ENCODE results near the gene SURF1.
A peak's percentile ranks its signal among the peaks of the same experiment; 100 is the strongest.
"Not testable (repeated sequence)": the region's sequence is repeated elsewhere in the genome, so short reads cannot be mapped to it uniquely, and the experiment has no call there.

SURF1 gene

GRCh38 chr9:133400292-133400691, 44.0 kb upstream of the SURF1 start:
- no peak for TF ChIP-seq CTCF (IDR thresholded peaks at IDR 0.05; ENCODE audit: low read depth, low read length)
- no peak for DNase-seq (ENCODE audit: extremely low read depth, low read depth)

DNA sequence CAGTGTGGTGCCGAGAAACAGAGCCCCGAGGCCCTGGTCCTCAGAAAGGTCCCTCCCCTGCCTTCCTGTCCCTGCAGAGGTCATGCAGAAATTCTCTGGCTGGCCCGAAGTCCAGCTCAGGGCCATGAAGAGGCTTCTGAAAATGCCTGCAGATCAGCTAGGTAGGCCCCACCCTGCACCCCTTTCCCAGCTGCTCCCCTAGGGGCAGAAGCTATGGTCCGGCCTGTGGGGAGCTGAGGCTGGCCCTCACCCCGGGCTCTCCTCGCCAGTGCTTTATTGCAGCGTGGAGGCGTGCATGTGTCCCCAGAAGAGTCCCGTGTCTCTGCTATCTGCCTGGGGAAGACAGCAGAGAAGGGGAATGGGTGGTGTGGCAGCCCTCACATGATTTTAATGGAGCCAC, 41.6 kb upstream of the SURF1 start:
- no peak for TF ChIP-seq CTCF (IDR thresholded peaks at IDR 0.05; ENCODE audit: low read depth, low read length)
- DNase-seq (ENCODE audit: extremely low read depth, low read depth): no peak

DNA sequence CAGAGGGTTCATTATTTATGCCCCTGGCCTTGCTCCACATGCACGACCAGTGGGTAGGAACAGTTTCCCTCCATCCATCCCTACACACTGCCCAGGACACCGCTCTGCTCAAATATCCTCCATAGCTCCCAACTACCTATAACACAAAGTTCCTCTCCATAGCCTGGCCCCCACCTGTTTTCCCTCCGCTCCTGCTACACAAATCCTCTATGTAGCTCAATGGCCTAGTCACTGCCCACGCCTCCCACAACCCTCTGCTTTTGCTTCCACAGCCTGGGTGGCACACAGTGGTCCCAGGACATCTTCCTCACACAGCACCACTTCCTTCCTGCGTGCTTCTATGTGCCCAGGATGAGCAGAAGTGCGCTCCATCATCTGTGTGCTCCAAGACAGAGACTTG, 41.1 kb upstream of the SURF1 start:
- DNase-seq (ENCODE audit: extremely low read depth, low read depth): no peak
- no peak for TF ChIP-seq CTCF (IDR thresholded peaks at IDR 0.05; ENCODE audit: low read depth, low read length)

GRCh38 chr9:133396952-133397351, 40.7 kb upstream of the SURF1 start:
- TF ChIP-seq CTCF (IDR thresholded peaks at IDR 0.05; ENCODE audit: low read depth, low read length): peak; percentile 31
- no peak for DNase-seq (ENCODE audit: extremely low read depth, low read depth)

GRCh38 chr9:133394687-133395271, 38.5 kb upstream of the SURF1 start:
- DNase-seq (ENCODE audit: extremely low read depth, low read depth): no peak
- TF ChIP-seq CTCF (IDR thresholded peaks at IDR 0.05; ENCODE audit: low read depth, low read length): no peak

GRCh38 chr9:133393399-133393798, 37.1 kb upstream of the SURF1 start:
- no peak for DNase-seq (ENCODE audit: extremely low read depth, low read depth)
- no peak for TF ChIP-seq CTCF (IDR thresholded peaks at IDR 0.05; ENCODE audit: low read depth, low read length)

- DNase-seq (ENCODE audit: extremely low read depth, low read depth): not testable (repeated sequence)
Observed at GRCh38 chr9:133392308-133392707, 36.0 kb upstream of the SURF1 start.

DNA sequence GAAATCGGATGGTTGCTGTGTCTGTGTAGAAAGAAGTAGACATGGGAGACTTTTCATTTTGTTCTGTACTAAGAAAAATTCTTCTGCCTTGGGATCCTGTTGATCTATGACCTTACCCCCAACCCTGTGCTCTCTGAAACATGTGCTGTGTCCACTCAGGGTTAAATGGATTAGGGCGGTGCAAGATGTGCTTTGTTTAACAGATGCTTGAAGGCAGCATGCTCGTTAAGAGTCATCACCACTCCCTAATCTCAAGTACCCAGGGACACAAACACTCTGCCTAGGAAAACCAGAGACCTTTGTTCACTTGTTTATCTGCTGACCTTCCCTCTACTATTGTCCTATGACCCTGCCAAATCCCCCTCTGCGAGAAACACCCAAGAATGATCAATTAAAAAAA, 35.2 kb upstream of the SURF1 start:
- DNase-seq (ENCODE audit: extremely low read depth, low read depth): not testable (repeated sequence)
